ENCODE measurements around the gene WDFY1.

- TF ChIP-seq CTCF (IDR thresholded peaks at IDR 0.05) = no peak
- no peak for TF ChIP-seq EP300 (IDR thresholded peaks at IDR 0.05)
These were observed 89.7 kb downstream of the WDFY1 start for GRCh38 chr2:223855426-223855825.

Measured in esophagus muscularis mucosa (tissue), 3 donors.